Adrenal gland (tissue), 5 donors: Measurements from ENCODE around the gene ZSCAN31.

Experiments used
- CTCF ChIP-seq, 6 experiments: fragments of 450-650 bp in 4 of 6; fragments of 200-600 bp in 2 of 6; sonication (generic) in 1 of 6; IDR thresholded peaks; 1 replicate in 5 of 6; 2 replicates in 1 of 6; pipeline versions ENCODE4 v1.5.1 to v1.8.0; 2016 to 2021; ENCODE audit warnings: antibody characterized with exemption in 6 of 6, mild to moderate bottlenecking in 2 of 6, moderate library complexity in 1 of 6
- POLR2A ChIP-seq, 2 donors: fragments of 450-650 bp; IDR thresholded peaks; one replicate each; pipeline ENCODE4 v1.6.1; 2017; ENCODE audit warnings: antibody characterized with exemption in 2 of 2, mild to moderate bottlenecking in 2 of 2, moderate library complexity in 1 of 2
- donor health status: DM: no; HTN: no; CAD: no.

GRCh38 chr6:28370440-28370839 lies 34.5 kb upstream of the ZSCAN31 start:
- TF ChIP-seq POLR2A (IDR thresholded peaks at IDR 0.05) (no peak), CTCF (IDR thresholded peaks at IDR 0.05) (no peak)
